ENCODE results near the gene PUS3. TPM values are rescaled to one million over a fixed set of nuclear protein-coding genes. Genes with fewer than 3 reads are reported as not detected.

The PUS3 gene
- total and polyA plus RNA-seq, 2 experiments from 2014 or later = 8.3 to 10.7 TPM

DNA sequence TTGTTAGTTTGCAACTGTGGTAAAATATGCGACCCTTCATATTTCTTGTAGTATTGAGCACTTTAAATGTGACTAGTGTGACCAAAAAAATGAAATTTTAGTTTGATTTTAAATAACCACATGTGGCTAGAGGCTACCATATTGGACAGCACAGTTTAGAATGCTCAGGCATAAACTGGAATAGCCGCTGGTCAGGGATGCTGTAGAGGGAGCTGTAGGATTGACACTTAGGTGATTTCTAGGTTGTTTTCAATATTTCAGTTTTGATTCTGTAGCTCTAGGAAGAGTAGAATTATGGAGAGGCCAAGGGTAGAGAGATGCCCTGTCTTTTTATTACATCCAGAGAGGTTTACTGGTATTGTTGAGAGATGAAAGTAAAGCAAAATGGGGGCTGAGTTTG lies 32.0 kb upstream of the PUS3 start:
- WGBS, 2 experiments (ENCODE audit: low coverage in 1 of 2, low lambda C conversion rate in 2 of 2, missing lambda C conversion rate in 2 of 2) = 90 to 92% methylated on average over 2 of the region's 2 CpGs
- in situ Hi-C loops (cut with MboI) = no loop called here
- H3K4me1 ChIP-seq (ENCODE audit: insufficient read depth) = no peaks in the 10 kb centered on the region
- H3K27ac ChIP-seq = no peak overlapping the region
- H3K36me3 ChIP-seq (ENCODE audit: low read depth) = no peaks in the 10 kb centered on the region
- no peaks in the 10 kb centered on the region for H3K79me2 ChIP-seq (ENCODE audit: insufficient read depth)
- H3K27me3 ChIP-seq (replicated peaks; ENCODE audit: insufficient read depth) = 0 out of 2 replicates have a peak, but pooled peaks cover 10% of the 10 kb centered on the region
- H3F3A ChIP-seq (ENCODE audit: insufficient read depth) = no peaks in the 10 kb centered on the region
- H2AFZ ChIP-seq = no peak overlapping the region
- no peak overlapping the region for H3K4me2 ChIP-seq (ENCODE audit: unreplicated experiment)
- no peaks in the 10 kb centered on the region for H3K9me3 ChIP-seq (ENCODE audit: low read depth)
- DNase-seq = no peak
- TF ChIP-seq EZH2phosphoT487 (IDR thresholded peaks at IDR 0.05; ENCODE audit: insufficient read depth, low read depth) = no peak
- no peak for TF ChIP-seq EZH2 (IDR thresholded peaks at IDR 0.05; ENCODE audit: insufficient read depth, poor library complexity, severe bottlenecking)
- no peak overlapping the region for H3K4me3 ChIP-seq
- no peak overlapping the region for H3K9ac ChIP-seq
- no peaks in the 10 kb centered on the region for H4K20me1 ChIP-seq (ENCODE audit: insufficient read depth)
- H3K9me2 ChIP-seq (ENCODE audit: insufficient read depth) = no peaks in the 10 kb centered on the region

DNA sequence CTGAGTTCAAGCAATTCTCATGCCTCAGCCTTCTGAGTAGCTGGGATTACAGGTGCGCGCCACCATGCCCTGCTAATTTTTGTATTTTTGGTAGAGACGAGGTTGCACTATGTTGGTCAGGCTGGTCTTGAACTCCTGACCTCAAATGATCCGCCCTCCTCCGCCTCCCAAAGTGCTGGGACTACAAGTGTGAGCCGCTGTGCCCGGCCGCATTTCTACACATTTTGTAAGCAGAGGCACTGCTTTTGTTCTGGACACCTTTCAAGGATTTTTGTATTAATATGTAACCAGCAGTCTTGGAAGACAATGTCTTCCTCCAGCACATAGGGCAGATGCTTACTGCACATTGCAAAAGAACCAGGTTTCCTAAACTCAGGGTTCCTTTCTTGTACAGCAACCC lies 31.5 kb upstream of the PUS3 start:
- H3F3A ChIP-seq (ENCODE audit: insufficient read depth) = no peaks in the 10 kb centered on the region
- H3K4me2 ChIP-seq (ENCODE audit: unreplicated experiment) = no peak overlapping the region
- H3K9me2 ChIP-seq (ENCODE audit: insufficient read depth) = no peaks in the 10 kb centered on the region
- H4K20me1 ChIP-seq (ENCODE audit: insufficient read depth) = no peaks in the 10 kb centered on the region
- H3K27ac ChIP-seq = no peak overlapping the region
- H3K9ac ChIP-seq = no peak overlapping the region
- 0 out of 2 replicates have a peak, but pooled peaks cover 10% of the 10 kb centered on the region for H3K27me3 ChIP-seq (replicated peaks; ENCODE audit: insufficient read depth)
- H3K9me3 ChIP-seq (ENCODE audit: low read depth) = no peaks in the 10 kb centered on the region
- H2AFZ ChIP-seq = no peak overlapping the region
- no peaks in the 10 kb centered on the region for H3K4me1 ChIP-seq (ENCODE audit: insufficient read depth)
- H3K79me2 ChIP-seq (ENCODE audit: insufficient read depth) = no peaks in the 10 kb centered on the region
- TF ChIP-seq EZH2phosphoT487 (IDR thresholded peaks at IDR 0.05; ENCODE audit: insufficient read depth, low read depth) (no peak), EZH2 (IDR thresholded peaks at IDR 0.05; ENCODE audit: insufficient read depth, poor library complexity, severe bottlenecking) (no peak)
- no peaks in the 10 kb centered on the region for H3K36me3 ChIP-seq (ENCODE audit: low read depth)
- in situ Hi-C loops (cut with MboI) = no loop called here
- WGBS, 2 experiments (ENCODE audit: low coverage in 1 of 2, low lambda C conversion rate in 2 of 2, missing lambda C conversion rate in 2 of 2) = 83 to 84% methylated on average over 8 of the region's 8 CpGs
- no peak for DNase-seq
- H3K4me3 ChIP-seq = no peak overlapping the region

DNA sequence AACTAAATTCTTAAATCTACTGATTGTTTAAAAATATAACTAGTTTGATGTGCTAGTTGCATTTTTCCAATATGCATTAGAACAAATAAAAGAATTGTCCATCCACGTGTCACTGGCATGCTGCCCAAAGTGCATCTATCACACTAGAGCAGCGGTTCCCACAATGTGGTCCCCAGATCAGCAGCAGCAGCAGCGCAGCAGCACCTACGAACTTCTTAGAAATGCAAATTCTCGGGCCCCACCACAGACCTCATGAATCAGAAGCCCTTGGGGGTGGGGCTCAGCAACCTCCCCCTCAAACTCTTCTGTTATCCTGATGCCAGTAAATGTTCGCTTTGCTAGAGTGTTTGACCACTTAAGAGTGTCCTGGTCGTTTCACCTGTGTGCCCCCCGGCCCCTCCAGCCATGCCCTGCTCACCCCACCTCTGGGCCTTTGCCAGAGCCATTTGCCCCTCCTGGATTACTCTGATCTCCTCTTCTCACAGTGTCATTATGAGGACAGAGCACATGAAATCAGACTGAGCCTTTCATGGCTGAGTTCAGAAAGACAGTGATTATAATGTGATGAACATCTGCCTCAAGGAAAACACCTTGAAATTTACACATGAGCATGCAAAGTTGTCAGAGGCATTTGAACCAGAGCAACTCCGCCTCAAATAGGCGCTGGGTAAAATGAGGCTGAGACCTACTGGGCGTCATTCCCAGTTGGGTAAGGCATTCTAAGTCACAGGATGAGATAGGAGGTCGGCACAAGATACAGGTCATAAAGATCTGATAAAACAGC lies 30.2 kb upstream of the PUS3 start:
- TF ChIP-seq EZH2phosphoT487 (IDR thresholded peaks at IDR 0.05; ENCODE audit: insufficient read depth, low read depth) (no peak), EZH2 (IDR thresholded peaks at IDR 0.05; ENCODE audit: insufficient read depth, poor library complexity, severe bottlenecking) (no peak)
- Histone ChIP-seq H3K9me3 (ENCODE audit: low read depth) (no peaks in the 10 kb centered on the region), H2AFZ (no peak overlapping the region), H3K27me3 (replicated peaks; ENCODE audit: insufficient read depth) (0 out of 2 replicates have a peak, but pooled peaks cover 14% of the 10 kb centered on the region), H3K27ac (no peak overlapping the region), H3K36me3 (ENCODE audit: low read depth) (no peaks in the 10 kb centered on the region), H3K4me1 (ENCODE audit: insufficient read depth) (no peaks in the 10 kb centered on the region), H3K79me2 (ENCODE audit: insufficient read depth) (no peaks in the 10 kb centered on the region), H3F3A (ENCODE audit: insufficient read depth) (no peaks in the 10 kb centered on the region), H3K4me2 (ENCODE audit: unreplicated experiment) (no peak overlapping the region), H3K4me3 (no peak overlapping the region), H3K9ac (no peak overlapping the region), H3K9me2 (ENCODE audit: insufficient read depth) (no peaks in the 10 kb centered on the region), H4K20me1 (ENCODE audit: insufficient read depth) (no peaks in the 10 kb centered on the region)
- WGBS, 2 experiments (ENCODE audit: low coverage in 1 of 2, low lambda C conversion rate in 2 of 2, missing lambda C conversion rate in 2 of 2) = 59 to 61% methylated on average over 12 of the region's 12 CpGs
- DNase-seq = no peak
- in situ Hi-C loops (cut with MboI) = no loop called here

- TF ChIP-seq EZH2 (IDR thresholded peaks at IDR 0.05; ENCODE audit: insufficient read depth, poor library complexity, severe bottlenecking) (no peak), EZH2phosphoT487 (IDR thresholded peaks at IDR 0.05; ENCODE audit: insufficient read depth, low read depth) (no peak)
- no peak overlapping the region for H3K9ac ChIP-seq
- H3K4me2 ChIP-seq (ENCODE audit: unreplicated experiment) = no peak overlapping the region
- H3K79me2 ChIP-seq (ENCODE audit: insufficient read depth) = no peaks in the 10 kb centered on the region
- DNase-seq = no peak
- WGBS, 2 experiments (ENCODE audit: low coverage in 1 of 2, low lambda C conversion rate in 2 of 2, missing lambda C conversion rate in 2 of 2) = 73 to 75% methylated on average over 9 of the region's 9 CpGs
- H3K27me3 ChIP-seq (replicated peaks; ENCODE audit: insufficient read depth) = peaks cover 21% of the 10 kb centered on the region
- H3K4me1 ChIP-seq (ENCODE audit: insufficient read depth) = no peaks in the 10 kb centered on the region
- no peaks in the 10 kb centered on the region for H3F3A ChIP-seq (ENCODE audit: insufficient read depth)
- H3K27ac ChIP-seq = no peak overlapping the region
- H3K36me3 ChIP-seq (ENCODE audit: low read depth) = no peaks in the 10 kb centered on the region
- H3K4me3 ChIP-seq = no peak overlapping the region
- H3K9me2 ChIP-seq (ENCODE audit: insufficient read depth) = no peaks in the 10 kb centered on the region
- in situ Hi-C loops (cut with MboI) = no loop called here
- no peak overlapping the region for H2AFZ ChIP-seq
- no peaks in the 10 kb centered on the region for H4K20me1 ChIP-seq (ENCODE audit: insufficient read depth)
- no peaks in the 10 kb centered on the region for H3K9me3 ChIP-seq (ENCODE audit: low read depth)
Measured at GRCh38 chr11:125932301-125932700, 29.3 kb upstream of the PUS3 start.

Data from GM23248 (cell line).